GM12891 (cell line): ENCODE data around the gene ZSWIM1.

ENCODE experiments used
- DNase-seq: peaks from one replicate; pipeline ENCODE4 v3.0.0; 2011; ENCODE audit warnings: low spot score; ENCODE audit not compliant: insufficient read length
- FAIRE-seq: peaks from 2 replicates; lab custom pipeline; 2011; peaks lifted over from hg19 to GRCh38; lab: Jason Lieb, UNC
- PAX5 ChIP-seq: IDR thresholded peaks from 2 replicates; pipeline ENCODE4 v1.6.1; 2011; ENCODE audit warnings: low read length, moderate library complexity, mild to moderate bottlenecking; ENCODE audit not compliant: insufficient read depth, severe bottlenecking
- POLR2A ChIP-seq: IDR thresholded peaks from 2 replicates; pipeline ENCODE4 v1.6.1; 2011; ENCODE audit warnings: low read depth, low read length, control low read depth
- POLR2AphosphoS5 ChIP-seq: IDR thresholded peaks from 2 replicates; pipeline ENCODE4 v1.6.1; 2011; ENCODE audit warnings: low read depth, low read length, control low read depth
- POU2F2 ChIP-seq: IDR thresholded peaks from 2 replicates; pipeline ENCODE4 v1.6.1; 2011; ENCODE audit warnings: low read depth, mild to moderate bottlenecking, control low read depth, low read length, moderate library complexity
- SPI1 ChIP-seq: IDR thresholded peaks from 2 replicates; pipeline ENCODE4 v1.6.1; 2011; ENCODE audit warnings: low read depth, low read length, control low read depth
- TAF1 ChIP-seq: IDR thresholded peaks from 2 replicates; pipeline ENCODE4 v1.6.1; 2011; ENCODE audit warnings: low read depth, low read length, control low read depth

ZSWIM1 gene

DNA sequence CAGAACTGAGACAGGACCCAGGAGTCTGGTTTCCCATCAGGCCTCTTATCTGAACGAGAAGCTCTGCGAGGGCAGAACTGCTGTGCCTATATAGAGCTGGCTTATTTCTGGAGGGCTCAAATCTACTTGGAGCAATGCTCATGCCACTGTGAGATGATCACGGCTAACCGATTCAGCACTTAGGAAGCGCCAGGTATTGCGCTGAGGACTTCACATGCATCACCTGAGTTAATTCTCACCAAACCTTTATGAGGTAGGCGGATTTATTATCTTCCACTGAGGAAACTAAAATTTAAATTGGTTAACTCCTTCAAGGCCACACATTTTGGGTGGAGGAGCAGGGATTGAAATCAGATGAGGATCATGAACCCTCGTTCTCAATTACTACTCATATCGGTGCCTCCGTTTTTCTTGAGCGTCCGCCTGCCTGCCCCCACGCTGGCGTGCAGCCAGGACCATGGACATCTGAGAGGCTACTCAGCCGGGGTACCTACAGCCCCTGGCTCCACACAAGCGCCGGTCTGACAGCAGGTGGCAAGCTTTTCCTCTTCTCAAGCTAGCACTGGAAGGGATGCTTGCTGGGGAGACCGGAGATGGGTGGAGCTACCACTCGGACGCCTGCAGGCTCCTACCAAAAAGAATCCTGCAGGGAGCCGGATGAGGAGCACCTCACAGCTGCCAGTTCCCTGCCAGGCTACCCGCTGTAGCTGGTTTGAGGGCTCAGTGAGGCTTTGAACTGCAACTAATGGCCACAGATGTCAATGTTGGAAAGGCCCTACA, 52.4 kb downstream of the ZSWIM1 start:
- DNase-seq = peak; percentile 59
- FAIRE-seq = no peak
- TF ChIP-seq POLR2A (0 out of 2 replicates have a peak, but pooled peaks have one; percentile 14), POU2F2 (peak; percentile 27; the same call in 1 of the 2 replicates), POLR2AphosphoS5 (peak; percentile 64), SPI1 (no peak), PAX5 (no peak), TAF1 (0 out of 2 replicates have a peak, but pooled peaks have one; percentile 27)

DNA sequence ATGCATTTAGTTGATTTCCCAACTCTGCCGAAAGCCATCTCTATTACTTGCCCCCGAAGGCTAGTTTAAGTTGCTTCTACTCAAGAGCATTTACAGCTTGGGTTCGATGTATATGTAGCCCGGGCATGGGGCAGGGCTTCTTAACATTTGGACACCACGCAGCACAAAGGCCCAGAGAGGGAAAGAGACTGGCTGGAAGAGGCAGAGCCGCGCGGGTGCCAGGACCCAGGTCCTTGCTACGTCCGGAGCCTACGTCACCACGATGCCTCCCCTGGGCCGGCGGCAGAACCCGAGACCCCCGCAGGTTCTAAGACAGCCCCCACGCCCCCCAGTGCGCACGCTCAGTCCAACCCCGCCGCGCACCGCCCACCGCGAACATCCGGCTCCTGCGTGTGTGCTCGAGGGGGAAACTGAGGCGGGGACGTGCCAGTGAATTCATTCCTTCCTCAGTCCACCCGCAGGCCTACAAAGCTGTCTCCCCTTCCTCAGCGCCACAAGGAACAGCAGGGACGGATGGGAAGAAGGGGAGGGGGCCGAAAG, 53.1 kb downstream of the ZSWIM1 start:
- no peak for DNase-seq
- FAIRE-seq = no peak
- TF ChIP-seq TAF1 = no peak
